H9 (cell line): ENCODE measurements around the gene FBXL19. TPM values are rescaled to one million over a fixed set of nuclear protein-coding genes. Genes with fewer than 3 reads are reported as not detected.

Experiments used
- DNase-seq: peaks from one replicate; pipeline ENCODE4 v3.0.0-alpha.2; 2017
- H2AFZ ChIP-seq: one replicate; pipeline ENCODE4 v1.6.1; 2013; ENCODE audit warnings: mild to moderate bottlenecking, low read length, control low read depth, moderate library complexity
- H2AK5ac ChIP-seq: 2 replicates; pipeline ENCODE4 v1.6.1; 2013; ENCODE audit warnings: low read length, control low read depth, mixed read lengths; ENCODE audit not compliant: insufficient read length
- H2BK120ac ChIP-seq: one replicate; pipeline ENCODE4 v1.6.1; 2013; ENCODE audit warnings: low read depth, mild to moderate bottlenecking, low read length, control low read depth, inconsistent platforms; ENCODE audit not compliant: poor library complexity, severe bottlenecking
- H2BK12ac ChIP-seq: 2 replicates; pipeline ENCODE4 v1.6.1; 2013; ENCODE audit warnings: low read length, control low read depth, mixed read lengths, low read depth; ENCODE audit not compliant: insufficient read length
- H2BK15ac ChIP-seq: 2 replicates; pipeline ENCODE4 v1.6.1; 2013; ENCODE audit warnings: low read depth, low read length, control low read depth
- H2BK20ac ChIP-seq: one replicate; pipeline ENCODE4 v1.6.1; 2013; ENCODE audit warnings: low read depth, mild to moderate bottlenecking, low read length, control low read depth, inconsistent platforms; ENCODE audit not compliant: poor library complexity, severe bottlenecking
- H2BK5ac ChIP-seq: 2 replicates; pipeline ENCODE4 v1.6.1; 2013; ENCODE audit warnings: low read length, control low read depth, mixed read lengths; ENCODE audit not compliant: insufficient read length
- H3K14ac ChIP-seq: 2 replicates; pipeline ENCODE4 v1.6.1; 2013; ENCODE audit warnings: low read length, control low read depth; ENCODE audit not compliant: insufficient read depth
- H3K18ac ChIP-seq: 2 replicates; pipeline ENCODE4 v1.6.1; 2013; ENCODE audit warnings: low read depth, mild to moderate bottlenecking, mixed read lengths, low read length, control low read depth; ENCODE audit not compliant: insufficient read length
- H3K23ac ChIP-seq: 2 replicates; pipeline ENCODE4 v1.6.1; 2013; ENCODE audit warnings: low read length, control low read depth, mixed read lengths, low read depth; ENCODE audit not compliant: insufficient read length
- H3K23me2 ChIP-seq: 2 replicates; pipeline ENCODE4 v1.6.1; 2013; ENCODE audit warnings: low read depth, mild to moderate bottlenecking, mixed read lengths, low read length, control low read depth; ENCODE audit not compliant: insufficient read length, poor library complexity, severe bottlenecking
- H3K27ac ChIP-seq: 2 replicates; pipeline ENCODE4 v1.5.1; 2013; ENCODE audit warnings: low read length, control low read depth, mixed read lengths, low read depth; ENCODE audit not compliant: insufficient read length
- H3K27me3 ChIP-seq: 2 replicates; pipeline ENCODE4 v1.6.1; 2013; ENCODE audit warnings: low read length, control low read depth, inconsistent platforms; ENCODE audit not compliant: insufficient read depth
- H3K4ac ChIP-seq: 2 replicates; pipeline ENCODE4 v1.6.1; 2013; ENCODE audit warnings: low read depth, mild to moderate bottlenecking, control low read depth, inconsistent platforms, low read length, moderate library complexity
- H3K4me1 ChIP-seq: 2 replicates; pipeline ENCODE4 v1.6.1; 2013; ENCODE audit warnings: low read length, control low read depth, inconsistent platforms; ENCODE audit not compliant: insufficient read depth
- H3K4me2 ChIP-seq: 2 replicates; pipeline ENCODE4 v1.6.1; 2013; ENCODE audit warnings: low read length, control low read depth, mixed read lengths; ENCODE audit not compliant: insufficient read length, insufficient read depth
- H3K56ac ChIP-seq: 2 replicates; pipeline ENCODE4 v1.6.1; 2013; ENCODE audit warnings: low read depth, mild to moderate bottlenecking, mixed read lengths, low read length, control low read depth; ENCODE audit not compliant: insufficient read length
- H3K79me1 ChIP-seq: 2 replicates; pipeline ENCODE4 v1.6.1; 2013; ENCODE audit warnings: low read depth, mild to moderate bottlenecking, moderate library complexity, low read length, control low read depth, inconsistent platforms; ENCODE audit not compliant: insufficient read depth, poor library complexity, severe bottlenecking
- H3K79me2 ChIP-seq: 2 replicates; pipeline ENCODE4 v1.6.1; 2013; ENCODE audit warnings: low read length, control low read depth, inconsistent platforms; ENCODE audit not compliant: insufficient read depth
- H3K9ac ChIP-seq: 2 replicates; pipeline ENCODE4 v1.6.1; 2013; ENCODE audit warnings: low read length, control low read depth, mixed read lengths; ENCODE audit not compliant: insufficient read length; ENCODE audit errors: extremely low read depth
- H3K9me3 ChIP-seq: one replicate; pipeline ENCODE4 v1.6.1; 2013; ENCODE audit warnings: low read depth, low read length, inconsistent platforms; ENCODE audit not compliant: control insufficient read depth
- H3T11ph ChIP-seq: one replicate; pipeline ENCODE4 v1.6.1; 2013; ENCODE audit warnings: mild to moderate bottlenecking, low read length, control low read depth, inconsistent platforms
- H4K20me1 ChIP-seq: one replicate; pipeline ENCODE4 v1.6.1; 2013; ENCODE audit not compliant: control insufficient read depth, insufficient read length, insufficient read depth
- H4K5ac ChIP-seq: 2 replicates; pipeline ENCODE4 v1.6.1; 2013; ENCODE audit warnings: low read depth, mild to moderate bottlenecking, mixed read lengths, low read length, control low read depth; ENCODE audit not compliant: insufficient read length
- H4K8ac ChIP-seq: replicated peaks from 2 replicates; pipeline ENCODE4 v1.6.1; 2013; ENCODE audit warnings: low read length, control low read depth, mixed read lengths, low read depth; ENCODE audit not compliant: insufficient read length
- H4K91ac ChIP-seq: 2 replicates; pipeline ENCODE4 v1.6.1; 2013; ENCODE audit warnings: low read depth, mild to moderate bottlenecking, moderate library complexity, mixed read lengths, low read length, control low read depth; ENCODE audit not compliant: insufficient read length
- H3K27ac Mint-ChIP-seq, 3 experiments: 2 replicates in 2 of 3; 3 replicates in 1 of 3; pipeline ENCODE4 v1.8.0; 2020 to 2021; ENCODE audit warnings: mixed read lengths in 3 of 3, mild to moderate bottlenecking in 1 of 3, moderate library complexity in 1 of 3
- H3K27me3 Mint-ChIP-seq: 2 replicates; pipeline ENCODE4 v1.8.0; 2021; ENCODE audit warnings: low read depth, mild to moderate bottlenecking, moderate library complexity, mixed read lengths
- H3K36me3 Mint-ChIP-seq, 3 experiments: 2 replicates in 2 of 3; 3 replicates in 1 of 3; pipeline ENCODE4 v1.8.0; 2020 to 2021; ENCODE audit warnings: low read depth in 3 of 3, mixed read lengths in 3 of 3; ENCODE audit not compliant: insufficient read depth in 1 of 3
- H3K4me1 Mint-ChIP-seq, 2 experiments: 2 replicates each; pipeline ENCODE4 v1.8.0; 2020; ENCODE audit warnings: mixed read lengths in 2 of 2
- H3K4me3 Mint-ChIP-seq, 2 experiments: 2 replicates in 1 of 2; 3 replicates in 1 of 2; pipeline ENCODE4 v1.8.0; 2020 to 2021; ENCODE audit warnings: mild to moderate bottlenecking in 2 of 2, mixed read lengths in 2 of 2, moderate library complexity in 1 of 2
- H3K9me3 Mint-ChIP-seq, 2 experiments: 2 replicates in 1 of 2; 3 replicates in 1 of 2; pipeline ENCODE4 v1.8.0; 2020; ENCODE audit warnings: mild to moderate bottlenecking in 2 of 2, mixed read lengths in 2 of 2, moderate library complexity in 1 of 2
- WGBS: extraction: QIAGEN DNeasy Blood & Tissue Kit; methylation state at CpG from one replicate; pipeline ENCODE4 v1.1.7; 2013; ENCODE audit warnings: missing lambda C conversion rate, low lambda C conversion rate, mixed read lengths; ENCODE audit not compliant: insufficient read length; ENCODE audit errors: extremely low coverage; 5-methylcytosine and 5-hydroxymethylcytosine counted together
- total RNA-seq: library from RNA; stranded (reverse); gene quantifications from 2 replicates; pipeline ENCODE4 v1.2.1, GENCODE V29; 2021
- TF ChIP-seq, protein P1 (sequence below): fragments of 200-600 bp; sonication (generic); conservative IDR thresholded peaks from 3 replicates; pipeline ENCODE4 v1.8.0; 2021; ENCODE audit warnings: antibody characterized with exemption, mild to moderate bottlenecking

FBXL19 gene
- total RNA-seq, 1 experiment from 2014 or later = 66.8 TPM

DNA sequence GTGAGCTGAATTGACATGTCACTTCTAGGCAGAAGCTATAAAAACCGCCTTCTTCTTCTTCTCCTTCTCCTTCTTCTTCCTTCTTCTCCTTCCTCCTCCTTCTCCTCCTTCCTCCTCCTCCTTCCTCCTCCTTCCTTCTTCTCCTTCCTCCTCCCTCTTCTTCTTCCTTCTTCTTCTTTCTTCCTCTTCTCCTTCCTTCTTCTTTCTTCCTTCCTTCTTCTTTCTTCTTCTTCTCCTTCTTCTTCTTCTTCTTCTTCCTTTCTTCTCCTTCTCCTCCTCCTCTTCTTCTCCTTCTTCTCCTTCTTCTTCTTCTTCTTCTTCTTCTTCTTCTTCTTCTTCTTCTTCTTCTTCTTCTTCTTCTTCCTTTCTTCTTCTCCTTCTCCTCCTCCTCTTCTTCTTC lies 4.8 kb upstream of the FBXL19 start:
- Histone ChIP-seq H3T11ph (no peak overlapping the region), H3K14ac (no peak overlapping the region), H2BK5ac (no peak overlapping the region), H2BK120ac (no peak overlapping the region), H2AFZ (no peak overlapping the region), H4K91ac (no peak overlapping the region), H4K20me1 (no peaks in the 10 kb centered on the region), H4K8ac (no peak overlapping the region), H3K18ac (no peak overlapping the region), H3K56ac (no peak overlapping the region), H2BK12ac (no peak overlapping the region), H3K4me2 (no peak overlapping the region), H3K9me3 (no peaks in the 10 kb centered on the region), H3K4ac (no peak overlapping the region), H2BK20ac (no peak overlapping the region), H3K23ac (no peak overlapping the region), H3K4me1 (no peaks in the 10 kb centered on the region), H4K5ac (no peak overlapping the region), H2BK15ac (no peak overlapping the region), H2AK5ac (no peak overlapping the region), H3K9ac (no peak overlapping the region), H3K79me1 (no peaks in the 10 kb centered on the region), H3K79me2 (no peaks in the 10 kb centered on the region), H3K27ac (no peak overlapping the region), H3K27me3 (no peaks in the 10 kb centered on the region), H3K23me2 (peaks cover 2% of the 10 kb centered on the region)
- no peak for DNase-seq
- no peak overlapping the region for H3K4me3 Mint-ChIP-seq
- H3K4me1 Mint-ChIP-seq = peaks cover 3 to 8% of the 10 kb centered on the region in 2 experiments; a peak in 3 of 4 replicates
- no peaks in the 10 kb centered on the region for H3K36me3 Mint-ChIP-seq
- no CpG with 5 or more reads among the region's 1 CpG for WGBS
- H3K27me3 Mint-ChIP-seq = no peaks in the 10 kb centered on the region
- no peak overlapping the region for H3K27ac Mint-ChIP-seq
- no peaks in the 10 kb centered on the region; a peak in 1 of 5 replicates for H3K9me3 Mint-ChIP-seq
- TF ChIP-seq, protein P1, sequence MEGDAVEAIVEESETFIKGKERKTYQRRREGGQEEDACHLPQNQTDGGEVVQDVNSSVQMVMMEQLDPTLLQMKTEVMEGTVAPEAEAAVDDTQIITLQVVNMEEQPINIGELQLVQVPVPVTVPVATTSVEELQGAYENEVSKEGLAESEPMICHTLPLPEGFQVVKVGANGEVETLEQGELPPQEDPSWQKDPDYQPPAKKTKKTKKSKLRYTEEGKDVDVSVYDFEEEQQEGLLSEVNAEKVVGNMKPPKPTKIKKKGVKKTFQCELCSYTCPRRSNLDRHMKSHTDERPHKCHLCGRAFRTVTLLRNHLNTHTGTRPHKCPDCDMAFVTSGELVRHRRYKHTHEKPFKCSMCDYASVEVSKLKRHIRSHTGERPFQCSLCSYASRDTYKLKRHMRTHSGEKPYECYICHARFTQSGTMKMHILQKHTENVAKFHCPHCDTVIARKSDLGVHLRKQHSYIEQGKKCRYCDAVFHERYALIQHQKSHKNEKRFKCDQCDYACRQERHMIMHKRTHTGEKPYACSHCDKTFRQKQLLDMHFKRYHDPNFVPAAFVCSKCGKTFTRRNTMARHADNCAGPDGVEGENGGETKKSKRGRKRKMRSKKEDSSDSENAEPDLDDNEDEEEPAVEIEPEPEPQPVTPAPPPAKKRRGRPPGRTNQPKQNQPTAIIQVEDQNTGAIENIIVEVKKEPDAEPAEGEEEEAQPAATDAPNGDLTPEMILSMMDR = no peak
